Coronary artery (tissue), 2 donors: ENCODE data around the gene TTBK2.
"Not testable (repeated sequence)": the region's sequence is repeated elsewhere in the genome, so short reads cannot be mapped to it uniquely, and the experiment has no call there.

Experiments used
- DNase-seq: peaks from one replicate; pipeline ENCODE4 v3.0.0-alpha.2; 2017; ENCODE audit warnings: low spot score
- H3K27ac ChIP-seq, 2 donors: fragments of 200-600 bp; sonication (generic); one replicate each; pipeline ENCODE4 v1.5.1; 2016 to 2019
- H3K4me3 ChIP-seq: fragments of 200-600 bp; sonication (generic); 2 replicates; pipeline ENCODE4 v1.5.1; 2016; ENCODE audit warnings: mild to moderate bottlenecking, moderate library complexity
- TF ChIP-seq, protein P1 (sequence below): fragments of 200-600 bp; sonication (generic); IDR thresholded peaks from one replicate; pipeline ENCODE4 v1.5.1; 2019; ENCODE audit warnings: antibody characterized with exemption

Gene TTBK2

DNA sequence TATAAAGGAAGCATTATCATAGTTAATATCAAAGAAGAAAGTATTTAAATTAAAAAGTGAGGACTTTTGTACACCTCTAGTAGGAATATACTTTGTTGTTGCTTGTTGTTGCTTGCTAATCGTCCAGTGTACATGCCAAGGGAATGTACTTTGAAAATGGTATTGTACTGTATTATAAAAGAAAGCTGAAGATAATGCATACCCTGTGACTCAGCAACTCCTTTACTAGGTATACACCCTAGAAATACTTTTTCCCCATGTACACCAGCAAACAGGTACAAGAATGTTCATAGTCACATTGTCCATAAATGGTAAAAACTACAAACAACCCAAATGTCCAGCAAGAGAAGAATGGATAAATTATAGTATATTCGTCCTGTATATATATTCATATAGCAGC is 12.0 kb downstream of the TTBK2 start:
- TF ChIP-seq, protein P1, sequence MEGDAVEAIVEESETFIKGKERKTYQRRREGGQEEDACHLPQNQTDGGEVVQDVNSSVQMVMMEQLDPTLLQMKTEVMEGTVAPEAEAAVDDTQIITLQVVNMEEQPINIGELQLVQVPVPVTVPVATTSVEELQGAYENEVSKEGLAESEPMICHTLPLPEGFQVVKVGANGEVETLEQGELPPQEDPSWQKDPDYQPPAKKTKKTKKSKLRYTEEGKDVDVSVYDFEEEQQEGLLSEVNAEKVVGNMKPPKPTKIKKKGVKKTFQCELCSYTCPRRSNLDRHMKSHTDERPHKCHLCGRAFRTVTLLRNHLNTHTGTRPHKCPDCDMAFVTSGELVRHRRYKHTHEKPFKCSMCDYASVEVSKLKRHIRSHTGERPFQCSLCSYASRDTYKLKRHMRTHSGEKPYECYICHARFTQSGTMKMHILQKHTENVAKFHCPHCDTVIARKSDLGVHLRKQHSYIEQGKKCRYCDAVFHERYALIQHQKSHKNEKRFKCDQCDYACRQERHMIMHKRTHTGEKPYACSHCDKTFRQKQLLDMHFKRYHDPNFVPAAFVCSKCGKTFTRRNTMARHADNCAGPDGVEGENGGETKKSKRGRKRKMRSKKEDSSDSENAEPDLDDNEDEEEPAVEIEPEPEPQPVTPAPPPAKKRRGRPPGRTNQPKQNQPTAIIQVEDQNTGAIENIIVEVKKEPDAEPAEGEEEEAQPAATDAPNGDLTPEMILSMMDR: no peak
- H3K27ac ChIP-seq: no peak overlapping the region
- H3K4me3 ChIP-seq: no peak overlapping the region
- DNase-seq: no peak

GRCh38 chr15:42903388-42904324 is 16.9 kb downstream of the TTBK2 start:
- Histone ChIP-seq H3K27ac (peak overlapping the region in 1 of 2 donors; percentile 9), H3K4me3 (no peak overlapping the region)
- DNase-seq: no peak
- TF ChIP-seq, protein P1: no peak

- DNase-seq, H3K4me3 ChIP-seq, H3K27ac ChIP-seq: not testable (repeated sequence)
These were observed 26.7 kb downstream of the TTBK2 start for GRCh38 chr15:42893911-42894310.

GRCh38 chr15:42891569-42891968 is 29.0 kb downstream of the TTBK2 start:
- no peak overlapping the region for H3K4me3 ChIP-seq
- TF ChIP-seq, protein P1: no peak
- H3K27ac ChIP-seq: no peak overlapping the region
- no peak for DNase-seq

DNA sequence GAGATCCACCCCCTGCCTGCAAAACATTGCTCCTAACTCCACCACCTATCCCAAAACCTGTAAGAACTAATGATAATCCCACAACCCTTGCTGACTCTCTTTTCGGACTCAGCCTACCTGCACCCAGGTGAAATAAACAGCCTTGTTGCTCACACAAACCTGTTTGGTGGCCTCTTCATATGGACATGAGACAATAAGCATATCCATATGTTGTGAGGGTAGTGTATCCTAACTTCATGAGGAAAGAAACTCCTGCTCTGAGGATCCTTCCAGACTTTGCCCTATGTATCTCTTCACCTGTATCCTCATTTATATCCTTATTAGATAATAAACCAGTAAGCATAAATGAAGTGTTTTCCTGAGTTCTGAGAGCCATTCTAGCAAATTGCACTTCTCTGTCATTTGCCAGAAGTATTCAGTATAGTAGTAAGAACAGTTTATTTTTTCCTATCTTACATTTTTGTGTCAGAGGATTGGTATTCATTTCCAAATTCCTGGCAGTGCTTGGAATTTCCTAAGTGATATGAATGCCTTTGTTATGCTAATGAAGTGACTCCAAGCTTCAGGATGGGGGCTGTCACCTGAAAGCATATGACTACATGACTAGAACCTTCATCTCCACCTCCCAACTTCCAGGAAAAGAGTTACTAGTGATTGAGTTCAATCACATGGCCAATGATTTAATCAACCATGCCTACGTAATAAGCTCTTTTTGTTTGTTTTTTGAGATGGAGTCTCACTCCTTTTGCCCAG is 30.2 kb downstream of the TTBK2 start:
- no peak overlapping the region for H3K27ac ChIP-seq
- TF ChIP-seq, protein P1: no peak
- no peak overlapping the region for H3K4me3 ChIP-seq
- DNase-seq: no peak

DNA sequence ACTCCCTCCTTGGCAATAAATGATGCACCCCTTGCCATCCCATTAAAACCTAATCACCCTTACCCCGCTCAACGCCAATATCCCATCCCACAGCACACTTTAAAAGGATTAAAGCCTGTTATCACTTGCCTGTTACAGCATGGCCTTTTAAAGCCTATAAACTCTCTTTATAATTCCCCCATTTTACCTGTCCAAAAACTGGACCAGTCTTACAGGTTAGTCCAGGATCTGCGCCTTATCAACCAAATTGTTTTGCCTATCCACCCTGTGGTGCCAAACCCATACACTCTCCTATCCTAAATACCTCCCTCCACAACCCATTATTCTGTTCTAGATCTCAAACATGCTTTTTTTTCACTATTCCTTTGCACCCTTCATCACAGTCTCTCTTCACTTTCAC is 33.2 kb downstream of the TTBK2 start:
- not testable (repeated sequence) for H3K27ac ChIP-seq, H3K4me3 ChIP-seq, DNase-seq

- DNase-seq: no peak
- TF ChIP-seq, protein P1: no peak
- Histone ChIP-seq H3K27ac (no peak overlapping the region), H3K4me3 (no peak overlapping the region)
These were observed 40.5 kb downstream of the TTBK2 start for GRCh38 chr15:42880121-42880520.

DNA sequence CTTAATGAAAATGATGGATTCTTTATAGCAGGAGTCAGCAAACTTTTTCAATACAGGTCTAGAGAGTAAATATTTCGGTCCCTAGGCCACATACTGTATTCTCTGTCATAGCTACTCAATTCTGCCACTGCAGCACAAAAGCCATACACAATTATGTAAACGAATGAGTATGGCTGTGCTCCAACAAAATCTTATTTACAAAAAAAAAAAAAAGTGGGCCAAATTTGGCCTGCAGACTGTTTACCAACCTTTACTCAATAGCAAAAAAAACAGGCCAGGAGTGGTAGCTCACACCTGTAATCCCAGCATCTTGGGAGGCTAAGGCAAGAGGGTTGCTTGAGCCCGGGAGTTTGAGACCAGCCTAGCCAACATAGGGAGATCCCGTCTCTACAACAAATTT is 41.1 kb downstream of the TTBK2 start:
- H3K27ac ChIP-seq: no peak overlapping the region
- TF ChIP-seq, protein P1: no peak
- DNase-seq: no peak
- H3K4me3 ChIP-seq: no peak overlapping the region
